Measurements from ENCODE around the gene DCLRE1C.
"Not testable (repeated sequence)": the region's sequence is repeated elsewhere in the genome, so short reads cannot be mapped to it uniquely, and the experiment has no call there.

DCLRE1C gene

DNA sequence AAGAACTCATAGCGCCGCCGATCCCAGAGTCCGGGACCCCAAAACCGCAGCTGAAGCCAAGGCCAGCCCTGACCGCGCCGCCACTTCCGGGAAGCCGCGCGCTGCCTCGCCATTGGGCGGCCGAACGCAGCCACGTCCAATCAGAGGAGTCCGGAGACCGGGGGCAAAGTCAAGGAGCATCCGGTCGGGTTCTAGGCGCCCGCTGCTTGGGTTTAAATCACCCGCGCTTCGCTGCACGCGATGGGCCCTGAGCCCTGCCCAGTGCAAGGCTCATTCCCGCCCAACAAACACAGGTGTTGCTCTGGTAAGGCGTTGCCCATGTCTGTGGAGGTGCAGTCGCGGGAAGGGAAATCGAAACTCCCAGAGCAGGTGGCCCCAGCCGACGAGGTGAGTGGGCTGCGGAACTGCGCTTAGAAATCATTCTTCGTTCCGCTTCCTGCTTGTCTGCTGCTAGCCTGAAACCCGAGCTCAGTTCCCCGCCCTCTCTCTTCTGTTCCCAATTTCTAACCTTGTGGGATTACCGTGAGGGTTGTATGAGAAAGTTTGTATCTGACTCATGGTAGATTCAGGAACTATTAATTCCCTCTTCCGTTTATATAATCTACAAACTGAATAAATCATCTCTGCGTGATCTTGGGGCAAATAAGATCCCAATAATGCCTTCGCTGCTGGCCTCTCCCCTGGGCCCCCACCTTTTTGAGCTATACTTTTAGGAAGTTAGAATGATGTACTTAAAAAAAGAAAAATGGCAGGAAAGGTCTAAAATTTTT, at the start of gene DCLRE1C:
Gene DCLRE1C (minus strand): TSS at position 96 of the 770 bp plus-strand sequence. CDS start 86 bp downstream, at position 10.
- TF ChIP-seq, protein P1, sequence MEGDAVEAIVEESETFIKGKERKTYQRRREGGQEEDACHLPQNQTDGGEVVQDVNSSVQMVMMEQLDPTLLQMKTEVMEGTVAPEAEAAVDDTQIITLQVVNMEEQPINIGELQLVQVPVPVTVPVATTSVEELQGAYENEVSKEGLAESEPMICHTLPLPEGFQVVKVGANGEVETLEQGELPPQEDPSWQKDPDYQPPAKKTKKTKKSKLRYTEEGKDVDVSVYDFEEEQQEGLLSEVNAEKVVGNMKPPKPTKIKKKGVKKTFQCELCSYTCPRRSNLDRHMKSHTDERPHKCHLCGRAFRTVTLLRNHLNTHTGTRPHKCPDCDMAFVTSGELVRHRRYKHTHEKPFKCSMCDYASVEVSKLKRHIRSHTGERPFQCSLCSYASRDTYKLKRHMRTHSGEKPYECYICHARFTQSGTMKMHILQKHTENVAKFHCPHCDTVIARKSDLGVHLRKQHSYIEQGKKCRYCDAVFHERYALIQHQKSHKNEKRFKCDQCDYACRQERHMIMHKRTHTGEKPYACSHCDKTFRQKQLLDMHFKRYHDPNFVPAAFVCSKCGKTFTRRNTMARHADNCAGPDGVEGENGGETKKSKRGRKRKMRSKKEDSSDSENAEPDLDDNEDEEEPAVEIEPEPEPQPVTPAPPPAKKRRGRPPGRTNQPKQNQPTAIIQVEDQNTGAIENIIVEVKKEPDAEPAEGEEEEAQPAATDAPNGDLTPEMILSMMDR (conservative IDR thresholded peaks at IDR 0.05; ENCODE audit: control insufficient read depth, insufficient read depth, low read depth, low read length): no peak
- peak within 1 kb of the TSS; percentile 78 for H3K4me3 ChIP-seq (ENCODE audit: control insufficient read depth, low read depth, low read length)
- peak; percentile 93 for DNase-seq (ENCODE audit: low read depth)

DNA sequence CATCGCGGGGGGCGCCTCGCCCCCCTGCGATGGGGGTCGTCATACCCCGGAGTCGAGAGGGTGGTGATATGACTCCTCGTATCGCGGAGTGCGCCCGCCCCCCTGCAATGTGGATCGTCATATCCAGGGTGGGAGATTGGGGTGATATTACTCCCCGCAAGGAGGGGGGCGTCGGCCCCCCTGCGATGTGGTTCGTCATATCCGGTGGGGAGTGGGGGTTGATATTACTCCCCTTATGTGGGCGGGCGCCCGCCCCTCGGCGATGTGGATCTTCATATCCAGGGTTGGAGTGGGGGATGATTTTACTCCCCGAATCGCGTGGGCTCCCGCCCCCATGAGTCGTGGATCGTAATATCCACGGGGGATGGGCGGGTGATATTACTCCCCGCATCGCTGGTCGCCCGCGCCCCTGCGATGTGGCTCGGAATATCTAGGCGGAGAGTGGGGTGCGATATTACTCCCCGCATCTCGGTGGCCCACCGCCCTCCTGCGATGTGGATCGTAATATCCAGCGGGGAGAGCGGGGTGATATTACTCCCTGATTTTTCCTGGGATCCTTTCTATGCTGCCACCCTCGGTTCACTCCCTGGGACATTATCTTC, 42.2 kb upstream of the DCLRE1C start:
- TF ChIP-seq, protein P1 (conservative IDR thresholded peaks at IDR 0.05; ENCODE audit: control insufficient read depth, insufficient read depth, low read depth, low read length): no peak
- H3K4me3 ChIP-seq (ENCODE audit: control insufficient read depth, low read depth, low read length): no peak overlapping the region

DNA sequence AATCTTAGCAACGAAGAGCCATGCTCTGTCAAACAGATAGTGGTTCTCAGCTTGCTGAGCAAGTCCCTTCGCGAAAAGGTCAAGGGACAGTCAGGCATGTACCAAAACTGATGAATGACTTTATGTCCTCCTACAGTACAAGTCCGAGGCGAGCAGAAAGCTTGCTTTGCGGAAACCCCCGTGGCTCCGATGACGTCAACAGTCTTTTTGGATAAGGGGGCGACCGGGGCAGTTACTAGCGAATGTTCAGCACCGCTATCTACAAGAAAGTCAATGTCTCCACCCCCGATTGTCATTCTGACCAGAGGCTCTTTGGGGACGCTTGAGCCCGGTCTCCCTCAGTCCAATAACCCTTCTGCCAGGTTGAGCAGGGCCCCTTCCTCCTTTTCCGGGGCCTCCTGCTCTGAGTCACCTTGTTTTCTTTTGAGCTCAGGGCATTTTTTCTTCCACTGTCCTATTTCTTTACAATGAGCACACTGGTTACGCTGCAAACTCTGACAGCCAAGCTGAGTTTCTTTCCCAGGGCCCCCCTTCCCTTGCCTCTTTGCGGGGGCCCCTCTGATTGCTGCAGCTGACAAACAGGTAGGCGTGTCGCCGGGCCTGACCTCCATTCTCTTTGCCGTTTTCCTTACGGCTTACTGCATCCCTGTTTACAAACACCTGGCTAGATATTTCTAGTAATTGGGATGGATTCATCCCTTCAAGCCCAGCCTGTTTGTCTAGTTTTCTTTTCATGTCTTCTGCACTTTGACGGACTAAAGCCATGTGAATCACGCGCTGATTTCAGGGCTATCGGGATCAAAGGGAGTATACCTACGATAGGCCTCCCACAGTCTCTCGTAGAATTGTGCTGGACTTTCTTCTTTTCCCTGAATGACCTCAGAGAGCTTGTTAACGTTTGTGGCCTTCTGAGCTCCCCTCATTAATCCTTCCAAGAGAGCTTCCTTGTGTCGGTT, 39.9 kb upstream of the DCLRE1C start:
- DNase-seq (ENCODE audit: low read depth); H3K4me3 ChIP-seq (ENCODE audit: control insufficient read depth, low read depth, low read length): not testable (repeated sequence)

More for the DNA sequence above, 42.2 kb upstream of the DCLRE1C start:
- DNase-seq (ENCODE audit: low read depth): no peak

DNA sequence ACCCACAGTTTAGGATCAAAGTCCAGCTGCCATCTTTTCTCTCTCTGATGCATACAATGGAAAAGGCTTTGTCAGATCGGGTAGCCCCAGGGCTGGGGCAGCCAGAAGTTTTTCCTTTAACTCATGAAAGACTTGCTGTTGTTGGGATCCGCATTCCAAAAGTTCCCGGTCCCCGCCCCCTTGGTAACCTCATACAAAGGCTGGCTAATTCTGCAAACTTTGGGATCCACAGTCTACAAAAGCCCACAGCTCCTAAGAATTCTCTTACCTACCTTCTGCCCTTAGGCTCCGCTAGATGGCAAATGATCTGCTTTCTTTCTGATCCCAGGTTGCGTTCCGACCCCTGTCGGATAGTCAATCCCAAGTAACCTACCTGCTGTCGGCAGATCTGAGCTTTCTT, 38.4 kb upstream of the DCLRE1C start:
- not testable (repeated sequence) for DNase-seq (ENCODE audit: low read depth); H3K4me3 ChIP-seq (ENCODE audit: control insufficient read depth, low read depth, low read length)

DNA sequence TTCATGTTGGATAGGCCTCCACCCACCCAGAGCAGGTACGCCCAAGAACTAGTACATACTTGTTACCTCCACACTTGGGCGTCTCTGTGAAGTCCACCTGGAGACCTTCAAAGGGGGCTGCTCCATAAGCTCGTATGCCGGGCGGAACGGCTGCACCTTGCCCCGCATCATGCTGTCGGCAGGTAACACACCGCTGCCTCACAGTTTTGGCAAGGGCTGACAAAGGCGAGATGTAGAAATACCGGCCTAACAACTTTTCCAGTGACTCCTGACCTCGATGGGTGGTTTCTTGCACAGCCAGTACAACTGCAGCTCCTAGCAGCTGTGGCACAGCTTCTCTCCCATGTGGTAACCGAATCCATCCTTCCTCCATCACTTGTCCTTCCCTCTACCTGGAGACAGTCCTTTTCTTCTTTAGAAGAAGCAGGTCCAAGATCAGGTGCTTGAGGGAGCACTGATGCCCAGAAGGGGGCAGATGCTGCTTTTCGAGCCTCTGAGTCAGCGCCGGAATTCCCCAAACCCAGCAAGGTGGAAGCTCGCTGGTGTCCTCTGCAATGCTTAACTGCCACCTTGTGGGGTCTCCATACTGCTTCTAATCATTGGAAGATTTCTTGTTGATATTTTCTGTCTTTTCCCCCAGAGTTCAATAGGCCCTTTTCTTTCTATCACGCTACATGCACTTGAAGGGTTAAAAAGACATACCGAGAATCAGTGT, 37.3 kb upstream of the DCLRE1C start:
- TF ChIP-seq, protein P1 (conservative IDR thresholded peaks at IDR 0.05; ENCODE audit: control insufficient read depth, insufficient read depth, low read depth, low read length): peak; percentile 3
- DNase-seq (ENCODE audit: low read depth): peak; percentile 38
- not testable (repeated sequence) for H3K4me3 ChIP-seq (ENCODE audit: control insufficient read depth, low read depth, low read length)

DNA sequence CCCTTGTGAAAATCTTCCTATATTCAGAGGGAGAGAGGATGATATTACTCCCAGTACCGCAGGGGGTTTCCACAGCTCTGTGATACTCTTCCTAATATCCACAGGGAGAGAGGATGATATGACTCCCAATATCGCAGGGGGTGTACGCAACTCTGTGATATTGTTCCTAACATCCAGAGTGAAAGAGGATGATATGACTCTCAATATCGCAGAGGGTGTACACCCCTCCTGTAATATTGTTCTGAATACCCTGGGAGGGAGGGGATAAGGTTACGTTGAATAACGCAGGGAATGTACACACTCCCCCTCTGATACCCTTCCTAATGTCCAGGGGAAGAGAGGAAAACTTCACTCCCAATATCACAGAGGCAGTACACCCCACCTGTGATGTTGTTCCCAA, 35.7 kb upstream of the DCLRE1C start:
- DNase-seq (ENCODE audit: low read depth); H3K4me3 ChIP-seq (ENCODE audit: control insufficient read depth, low read depth, low read length): not testable (repeated sequence)

DNA sequence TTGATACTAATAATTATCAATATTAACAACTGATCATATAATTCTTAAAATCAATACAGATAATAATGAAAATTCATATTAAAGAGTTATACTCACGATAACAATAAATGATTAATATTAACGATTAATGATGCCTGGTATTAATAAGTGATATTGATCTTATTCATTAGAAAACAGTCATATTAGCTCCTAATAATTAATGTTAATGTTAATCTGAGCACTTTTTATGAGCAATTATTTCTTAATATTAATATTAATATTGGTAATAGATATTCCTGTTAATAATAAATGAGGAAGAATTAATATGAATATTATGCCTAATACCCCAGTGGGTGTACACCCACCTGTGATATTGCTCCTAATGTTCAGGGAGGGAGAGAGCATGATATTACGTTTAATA, 28.8 kb upstream of the DCLRE1C start:
- DNase-seq (ENCODE audit: low read depth): no peak
- TF ChIP-seq, protein P1 (conservative IDR thresholded peaks at IDR 0.05; ENCODE audit: control insufficient read depth, insufficient read depth, low read depth, low read length): no peak

More for the DNA sequence above, 28.8 kb upstream of the DCLRE1C start:
- no peak overlapping the region for H3K4me3 ChIP-seq (ENCODE audit: control insufficient read depth, low read depth, low read length)

Data from fibroblast of mammary gland (primary cell).